NCI-H2196 (cell line): ENCODE results near the gene MUSTN1.

Source experiments
- DNase-seq: peaks from one replicate; lab custom pipeline; 2025; ENCODE audit not compliant: unreplicated experiment; lab: John Stamatoyannopoulos, UW

MUSTN1 gene

GRCh38 chr3:52787672-52788625 is 46.9 kb downstream of the MUSTN1 start:
- DNase-seq: no peak

GRCh38 chr3:52787246-52787645 is 47.6 kb downstream of the MUSTN1 start:
- DNase-seq: no peak

GRCh38 chr3:52786330-52787215 is 48.2 kb downstream of the MUSTN1 start:
- DNase-seq: no peak

- no peak for DNase-seq
Observed at GRCh38 chr3:52784931-52785590, 49.8 kb downstream of the MUSTN1 start.

- DNase-seq: no peak
Observed at GRCh38 chr3:52784021-52784621, 50.7 kb downstream of the MUSTN1 start.

GRCh38 chr3:52783211-52783555 is 51.6 kb downstream of the MUSTN1 start:
- DNase-seq: no peak
